DMS79 (cell line): ENCODE measurements around the gene CHRNB2.
"Not testable (repeated sequence)": the region's sequence is repeated elsewhere in the genome, so short reads cannot be mapped to it uniquely, and the experiment has no call there.

Experiments used
- DNase-seq: peaks from one replicate; lab custom pipeline; 2025; lab: John Stamatoyannopoulos, UW

Gene CHRNB2

GRCh38 chr1:154567386-154568156 is at the start of gene CHRNB2:
Gene CHRNB2, plus strand, starts transcription at chr1:154567778. Its CDS starts 267 bp downstream, at chr1:154568045.
- DNase-seq = peak; percentile 69

GRCh38 chr1:154519591-154519991 is 48.0 kb upstream of the CHRNB2 start:
- no peak for DNase-seq

GRCh38 chr1:154520333-154520732 is 47.2 kb upstream of the CHRNB2 start:
- DNase-seq = no peak

GRCh38 chr1:154521695-154522094 is 45.9 kb upstream of the CHRNB2 start:
- DNase-seq = no peak

- no peak for DNase-seq
Observed at GRCh38 chr1:154524881-154525280, 42.7 kb upstream of the CHRNB2 start.

GRCh38 chr1:154527192-154527591 is 40.4 kb upstream of the CHRNB2 start:
- no peak for DNase-seq

GRCh38 chr1:154529308-154529707 is 38.3 kb upstream of the CHRNB2 start:
- no peak for DNase-seq

GRCh38 chr1:154531950-154532349 is 35.6 kb upstream of the CHRNB2 start:
- DNase-seq = not testable (repeated sequence)

- DNase-seq = peak; percentile 9
Observed at GRCh38 chr1:154533952-154534844, 33.4 kb upstream of the CHRNB2 start.

GRCh38 chr1:154536570-154536969 is 31.0 kb upstream of the CHRNB2 start:
- no peak for DNase-seq

GRCh38 chr1:154539486-154540483 is 27.8 kb upstream of the CHRNB2 start:
- DNase-seq = no peak

GRCh38 chr1:154541231-154541630 is 26.3 kb upstream of the CHRNB2 start:
- no peak for DNase-seq

- DNase-seq = peak; percentile 16
Observed at GRCh38 chr1:154546264-154547063, 21.1 kb upstream of the CHRNB2 start.

- DNase-seq = no peak
Observed at GRCh38 chr1:154547105-154547732, 20.4 kb upstream of the CHRNB2 start.

GRCh38 chr1:154548028-154548427 is 19.6 kb upstream of the CHRNB2 start:
- DNase-seq = no peak

GRCh38 chr1:154549202-154549770 is 18.3 kb upstream of the CHRNB2 start:
- DNase-seq = no peak

GRCh38 chr1:154550070-154550469 is 17.5 kb upstream of the CHRNB2 start:
- no peak for DNase-seq

- no peak for DNase-seq
Observed at GRCh38 chr1:154550657-154551056, 16.9 kb upstream of the CHRNB2 start.

GRCh38 chr1:154551474-154551873 is 16.1 kb upstream of the CHRNB2 start:
- no peak for DNase-seq

GRCh38 chr1:154552036-154552435 is 15.5 kb upstream of the CHRNB2 start:
- peak; percentile 15 for DNase-seq
